ENCODE results near the gene MAP2K7. TPM values are rescaled to one million over a fixed set of nuclear protein-coding genes. Genes with fewer than 3 reads are reported as not detected.

MAP2K7 gene
- total RNA-seq, 1 donor from 2014 or later = 15.0 TPM

DNA sequence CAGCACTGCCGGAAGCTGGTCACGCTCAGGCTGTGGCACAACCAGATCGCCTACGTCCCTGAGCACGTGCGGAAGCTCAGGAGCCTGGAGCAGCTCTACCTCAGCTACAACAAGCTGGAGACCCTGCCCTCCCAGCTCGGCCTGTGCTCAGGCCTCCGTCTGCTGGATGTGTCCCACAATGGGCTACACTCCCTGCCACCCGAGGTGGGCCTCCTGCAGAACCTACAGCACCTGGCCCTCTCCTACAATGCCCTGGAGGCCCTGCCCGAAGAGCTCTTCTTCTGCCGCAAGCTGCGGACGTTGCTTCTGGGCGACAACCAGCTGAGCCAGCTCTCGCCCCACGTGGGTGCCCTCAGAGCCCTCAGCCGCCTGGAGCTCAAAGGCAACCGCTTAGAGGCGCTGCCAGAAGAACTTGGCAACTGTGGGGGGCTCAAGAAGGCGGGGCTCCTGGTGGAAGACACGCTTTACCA lies 3.2 kb upstream of the MAP2K7 start:
- TF ChIP-seq, protein P1, sequence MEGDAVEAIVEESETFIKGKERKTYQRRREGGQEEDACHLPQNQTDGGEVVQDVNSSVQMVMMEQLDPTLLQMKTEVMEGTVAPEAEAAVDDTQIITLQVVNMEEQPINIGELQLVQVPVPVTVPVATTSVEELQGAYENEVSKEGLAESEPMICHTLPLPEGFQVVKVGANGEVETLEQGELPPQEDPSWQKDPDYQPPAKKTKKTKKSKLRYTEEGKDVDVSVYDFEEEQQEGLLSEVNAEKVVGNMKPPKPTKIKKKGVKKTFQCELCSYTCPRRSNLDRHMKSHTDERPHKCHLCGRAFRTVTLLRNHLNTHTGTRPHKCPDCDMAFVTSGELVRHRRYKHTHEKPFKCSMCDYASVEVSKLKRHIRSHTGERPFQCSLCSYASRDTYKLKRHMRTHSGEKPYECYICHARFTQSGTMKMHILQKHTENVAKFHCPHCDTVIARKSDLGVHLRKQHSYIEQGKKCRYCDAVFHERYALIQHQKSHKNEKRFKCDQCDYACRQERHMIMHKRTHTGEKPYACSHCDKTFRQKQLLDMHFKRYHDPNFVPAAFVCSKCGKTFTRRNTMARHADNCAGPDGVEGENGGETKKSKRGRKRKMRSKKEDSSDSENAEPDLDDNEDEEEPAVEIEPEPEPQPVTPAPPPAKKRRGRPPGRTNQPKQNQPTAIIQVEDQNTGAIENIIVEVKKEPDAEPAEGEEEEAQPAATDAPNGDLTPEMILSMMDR (IDR thresholded peaks at IDR 0.05; ENCODE audit: insufficient read depth, low read length, poor library complexity, severe bottlenecking) = no peak
- no peak for DNase-seq (ENCODE audit: low read depth)
- Histone ChIP-seq H3K27me3 (ENCODE audit: control insufficient read depth, insufficient read depth, low read length) (no peaks in the 10 kb centered on the region), H3K4me3 (ENCODE audit: low read depth, low read length) (no peak overlapping the region), H3K36me3 (ENCODE audit: control insufficient read depth, insufficient read depth, low read length) (peaks cover 1% of the 10 kb centered on the region)

DNA sequence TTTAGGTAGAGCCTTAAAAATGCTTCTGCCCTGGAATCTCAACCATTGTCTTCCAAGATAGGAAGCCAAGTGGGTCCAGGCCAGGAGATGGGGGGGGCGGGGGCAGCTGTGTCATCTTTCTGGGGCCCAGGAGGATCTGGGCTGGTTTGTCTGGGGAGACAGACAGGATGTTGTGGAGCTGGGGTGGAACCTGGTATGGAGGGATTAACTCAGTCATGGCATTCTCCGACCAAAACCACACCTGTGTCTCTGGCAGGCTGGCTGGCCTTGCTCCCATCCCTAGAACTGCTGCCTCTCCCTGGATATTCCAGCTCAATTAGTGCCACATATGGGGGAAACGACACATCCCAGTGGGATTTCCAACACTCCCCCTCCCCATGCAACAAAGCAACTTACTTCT lies 2.7 kb upstream of the MAP2K7 start:
- Histone ChIP-seq H3K4me3 (ENCODE audit: low read depth, low read length) (no peak overlapping the region), H3K27me3 (ENCODE audit: control insufficient read depth, insufficient read depth, low read length) (no peaks in the 10 kb centered on the region), H3K36me3 (ENCODE audit: control insufficient read depth, insufficient read depth, low read length) (peaks cover 1% of the 10 kb centered on the region)
- DNase-seq (ENCODE audit: low read depth) = no peak
- TF ChIP-seq, protein P1 (IDR thresholded peaks at IDR 0.05; ENCODE audit: insufficient read depth, low read length, poor library complexity, severe bottlenecking) = no peak

DNA sequence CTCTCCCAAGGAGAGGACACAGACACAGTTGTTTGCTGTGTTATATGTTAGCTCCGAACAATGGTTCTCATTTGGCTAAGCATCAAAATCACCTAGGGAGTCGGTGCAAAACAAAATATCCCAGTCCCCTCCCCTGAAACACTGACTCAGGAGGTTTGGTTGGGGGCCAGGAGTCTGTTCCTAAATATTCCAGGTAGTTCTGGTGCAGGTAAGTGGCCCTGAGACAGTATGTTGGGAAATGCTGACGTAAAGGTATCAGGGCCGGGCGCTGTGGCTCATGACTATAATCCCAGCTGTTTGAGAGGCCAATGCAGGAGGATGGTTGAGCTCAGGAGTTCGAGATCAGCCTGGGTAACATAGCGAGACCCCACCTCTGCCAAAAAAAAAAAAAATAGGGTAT lies 2.3 kb upstream of the MAP2K7 start:
- Histone ChIP-seq H3K4me3 (ENCODE audit: low read depth, low read length) (no peak overlapping the region), H3K27me3 (ENCODE audit: control insufficient read depth, insufficient read depth, low read length) (no peaks in the 10 kb centered on the region), H3K36me3 (ENCODE audit: control insufficient read depth, insufficient read depth, low read length) (peaks cover 1% of the 10 kb centered on the region)
- no peak for DNase-seq (ENCODE audit: low read depth)
- TF ChIP-seq, protein P1 (IDR thresholded peaks at IDR 0.05; ENCODE audit: insufficient read depth, low read length, poor library complexity, severe bottlenecking) = no peak

DNA sequence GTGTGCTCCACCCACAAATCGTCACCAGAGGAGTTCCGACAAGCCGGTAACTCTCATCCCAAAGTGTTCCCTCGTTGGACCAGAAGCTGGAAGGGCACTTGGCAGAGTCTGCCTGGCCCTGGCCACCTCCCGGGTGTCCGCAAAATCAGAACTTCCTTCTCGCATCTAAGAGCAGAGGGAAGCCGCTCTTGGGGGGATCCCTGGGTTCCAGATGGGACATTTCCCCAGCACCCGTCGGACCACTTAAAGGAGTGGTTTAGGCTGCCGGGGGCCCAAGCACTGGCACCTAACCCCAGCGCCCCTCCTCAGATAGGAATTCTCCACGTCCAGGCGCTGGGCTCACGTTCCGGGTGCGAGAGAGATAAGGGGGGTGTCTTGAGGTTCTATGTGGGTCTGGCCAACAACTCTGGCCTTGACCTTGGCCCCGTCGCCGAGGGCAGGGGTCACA lies 857 bp upstream of the MAP2K7 start:
- Histone ChIP-seq H3K27me3 (ENCODE audit: control insufficient read depth, insufficient read depth, low read length) (no peaks in the 10 kb centered on the region), H3K36me3 (ENCODE audit: control insufficient read depth, insufficient read depth, low read length) (peaks cover 1% of the 10 kb centered on the region), H3K4me3 (ENCODE audit: low read depth, low read length) (peak overlapping the region; percentile 54)
- no peak for DNase-seq (ENCODE audit: low read depth)
- TF ChIP-seq, protein P1 (IDR thresholded peaks at IDR 0.05; ENCODE audit: insufficient read depth, low read length, poor library complexity, severe bottlenecking) = no peak

DNA sequence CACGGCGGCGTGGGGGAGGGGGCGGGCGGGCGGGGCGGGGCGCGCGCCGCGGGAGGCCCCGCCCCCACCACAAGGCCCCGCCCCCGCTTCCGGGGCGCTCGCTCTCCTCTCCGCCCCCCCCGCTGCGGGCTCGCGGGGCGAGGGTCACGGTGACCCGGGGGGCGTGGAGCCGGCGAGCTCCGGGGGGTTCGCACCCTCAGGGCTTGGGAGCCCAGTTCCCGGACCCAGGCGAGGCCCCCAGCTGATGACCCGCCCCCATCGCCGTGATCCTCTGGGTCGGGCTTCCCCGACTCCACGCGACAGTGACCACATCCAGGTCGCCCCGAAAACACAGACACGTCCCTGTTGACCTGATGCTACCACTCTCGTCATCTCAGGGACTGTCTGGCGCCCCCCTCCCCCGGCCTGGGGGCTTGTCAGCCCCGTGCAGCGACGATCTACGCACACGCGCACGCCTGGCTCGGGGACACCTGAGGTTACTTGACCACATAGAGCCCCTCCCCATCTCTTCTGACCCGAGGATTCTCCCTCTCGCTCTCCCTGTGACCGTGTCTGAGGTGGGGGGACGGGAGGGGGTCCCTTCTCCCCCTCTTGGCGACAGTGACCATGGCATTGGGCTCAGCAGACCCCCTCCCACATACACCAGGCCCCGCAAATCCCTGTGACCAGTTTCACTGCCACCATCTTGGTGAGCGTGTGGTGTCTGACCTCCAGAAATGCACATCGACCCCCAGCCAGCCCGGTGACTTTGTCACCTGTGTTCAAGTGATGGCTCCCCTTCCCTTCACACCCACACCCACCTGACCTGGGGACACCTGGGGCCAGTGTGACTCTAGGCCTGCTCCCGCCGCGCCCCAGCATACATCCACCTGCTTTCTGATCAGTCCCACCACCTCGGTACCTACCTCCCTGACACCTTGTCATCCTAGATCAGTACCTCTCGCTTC lies 670 bp downstream of the MAP2K7 start:
- DNase-seq (ENCODE audit: low read depth) = no peak
- no peaks in the 10 kb centered on the region for H3K27me3 ChIP-seq (ENCODE audit: control insufficient read depth, insufficient read depth, low read length)

More for the DNA sequence above, 670 bp downstream of the MAP2K7 start:
- peaks cover 1% of the 10 kb centered on the region for H3K36me3 ChIP-seq (ENCODE audit: control insufficient read depth, insufficient read depth, low read length)
- TF ChIP-seq, protein P1 (IDR thresholded peaks at IDR 0.05; ENCODE audit: insufficient read depth, low read length, poor library complexity, severe bottlenecking) = no peak
- peak overlapping the region; percentile 84 for H3K4me3 ChIP-seq (ENCODE audit: low read depth, low read length)
